Large intestine (tissue), 12 donors: ENCODE results near the gene ZNF207. TPM values are rescaled to one million over a fixed set of nuclear protein-coding genes. Genes with fewer than 3 reads are reported as not detected.

Experiments
- DNase-seq, 2 donors: peaks; one replicate each; pipeline versions ENCODE4 v3.0.0 to v3.0.0-alpha.2; 2013
- H3K27ac ChIP-seq: one replicate; pipeline ENCODE4 v1.5.1; 2013; ENCODE audit warnings: low read length
- H3K27me3 ChIP-seq: 2 replicates; pipeline ENCODE4 v1.6.1; 2013; ENCODE audit warnings: low read length; ENCODE audit not compliant: control insufficient read depth, insufficient read depth
- H3K36me3 ChIP-seq: 2 replicates; pipeline ENCODE4 v1.6.1; 2013; ENCODE audit warnings: low read length; ENCODE audit not compliant: control insufficient read depth, insufficient read depth
- H3K4me1 ChIP-seq: one replicate; pipeline ENCODE4 v1.6.1; 2013; ENCODE audit warnings: low read length; ENCODE audit not compliant: control insufficient read depth, insufficient read depth
- H3K4me3 ChIP-seq: one replicate; pipeline ENCODE4 v1.5.1; 2013; ENCODE audit warnings: low read length
- H3K9me3 ChIP-seq: one replicate; pipeline ENCODE4 v1.6.1; 2013; ENCODE audit warnings: mild to moderate bottlenecking, low read depth, low read length, moderate library complexity; ENCODE audit not compliant: control insufficient read depth
- WGBS: methylation state at CpG from one replicate; pipeline ENCODE4 v1.1.5; 2013; ENCODE audit warnings: low lambda C conversion rate; ENCODE audit not compliant: insufficient coverage; 5-methylcytosine and 5-hydroxymethylcytosine counted together
- long read RNA-seq, 11 donors: transcript quantifications; one replicate each; lab custom pipeline, GENCODE V29; 2026
- polyA plus RNA-seq: library from polyadenylated mRNA; unstranded; fragments of 120-200 nt; gene quantifications from one replicate; pipeline ENCODE4 v1.2.1, GENCODE V29; 2013

The ZNF207 gene
- polyA plus RNA-seq: 194 TPM
- long read RNA-seq, donor 1, full-length matches to known transcripts: 13 of 13 reads
- long read RNA-seq, donor 1, partial matches to known transcripts: 0 of 13 reads
- long read RNA-seq, donor 1, other reads (novel, unspliced or antisense): 0 of 13 reads
- long read RNA-seq, donor 2, full-length matches to known transcripts: 51 of 73 reads
- long read RNA-seq, donor 2, partial matches to known transcripts: 22 of 73 reads
- long read RNA-seq, donor 2, other reads (novel, unspliced or antisense): 0 of 73 reads
- long read RNA-seq, donor 3: 0 reads
- long read RNA-seq, donor 4, full-length matches to known transcripts: 3 of 8 reads
- long read RNA-seq, donor 4, partial matches to known transcripts: 5 of 8 reads
- long read RNA-seq, donor 4, other reads (novel, unspliced or antisense): 0 of 8 reads
- long read RNA-seq, donor 5, full-length matches to known transcripts: 25 of 25 reads
- long read RNA-seq, donor 5, partial matches to known transcripts: 0 of 25 reads
- long read RNA-seq, donor 5, other reads (novel, unspliced or antisense): 0 of 25 reads
- long read RNA-seq, donor 6, full-length matches to known transcripts: 39 of 81 reads
- long read RNA-seq, donor 6, partial matches to known transcripts: 42 of 81 reads
- long read RNA-seq, donor 6, other reads (novel, unspliced or antisense): 0 of 81 reads
- long read RNA-seq, donor 7, full-length matches to known transcripts: 16 of 36 reads
- long read RNA-seq, donor 7, partial matches to known transcripts: 20 of 36 reads
- long read RNA-seq, donor 7, other reads (novel, unspliced or antisense): 0 of 36 reads
- long read RNA-seq, donor 8, full-length matches to known transcripts: 52 of 125 reads
- long read RNA-seq, donor 8, partial matches to known transcripts: 73 of 125 reads
- long read RNA-seq, donor 8, other reads (novel, unspliced or antisense): 0 of 125 reads
- long read RNA-seq, donor 9, full-length matches to known transcripts: 24 of 53 reads
- long read RNA-seq, donor 9, partial matches to known transcripts: 29 of 53 reads
- long read RNA-seq, donor 9, other reads (novel, unspliced or antisense): 0 of 53 reads
- long read RNA-seq, donor 10, full-length matches to known transcripts: 49 of 105 reads
- long read RNA-seq, donor 10, partial matches to known transcripts: 56 of 105 reads
- long read RNA-seq, donor 10, other reads (novel, unspliced or antisense): 0 of 105 reads
- long read RNA-seq, donor 11, full-length matches to known transcripts: 31 of 44 reads
- long read RNA-seq, donor 11, partial matches to known transcripts: 13 of 44 reads
- long read RNA-seq, donor 11, other reads (novel, unspliced or antisense): 0 of 44 reads

DNA sequence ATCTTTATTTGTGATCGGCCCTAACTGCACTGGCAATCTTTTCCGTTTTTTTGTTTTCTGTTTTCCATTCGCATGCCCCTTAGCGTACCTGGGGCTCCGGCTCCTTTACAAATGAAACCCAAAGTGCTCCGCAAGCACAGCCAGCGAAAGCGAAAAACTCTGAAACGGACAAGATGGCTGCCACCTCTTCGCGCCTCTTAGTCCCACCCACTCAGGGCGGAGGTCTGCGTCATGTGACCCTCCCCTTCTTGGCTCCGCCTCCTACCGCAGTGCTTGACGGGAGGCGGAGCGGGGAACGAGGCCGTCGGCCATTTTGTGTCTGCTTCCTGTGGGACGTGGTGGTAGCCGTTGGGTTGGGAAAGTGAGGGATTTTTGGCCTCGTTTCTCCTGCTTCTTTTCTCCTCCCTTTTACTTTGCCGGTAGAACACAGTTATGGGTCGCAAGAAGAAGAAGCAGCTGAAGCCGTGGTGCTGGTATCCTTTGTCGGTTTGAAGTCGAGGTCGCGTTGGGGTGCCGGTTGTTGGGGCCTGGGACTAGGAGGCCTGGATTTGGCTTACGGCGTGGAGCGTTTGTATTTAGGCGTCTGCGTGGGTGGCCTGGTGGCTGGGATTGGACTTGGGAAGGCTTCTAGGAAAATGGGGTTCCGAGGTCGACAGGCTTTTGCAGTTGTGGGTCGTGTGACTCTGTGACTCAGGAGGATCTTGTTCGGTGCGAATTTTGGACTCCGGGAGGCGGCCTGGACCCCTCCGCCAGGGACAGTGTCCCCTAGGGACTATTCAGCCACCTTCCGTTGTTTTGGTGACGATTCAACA lies at the start of gene ZNF207:
ZNF207 (plus strand) TSS at position 304 of the 812 bp plus-strand sequence; CDS start at position 433, 129 bp downstream.
- 0% methylated on average over 6 of the region's 47 CpGs for WGBS
- Histone ChIP-seq H3K9me3 (peaks cover 3% of the 10 kb centered on the region), H3K4me3 (peak within 1 kb of the TSS; percentile 94), H3K36me3 (peaks cover 25% of the 10 kb centered on the region), H3K27ac (peak within 1 kb of the TSS; percentile 99), H3K4me1 (peaks cover 19% of the 10 kb centered on the region), H3K27me3 (no peaks in the 10 kb centered on the region)
- DNase-seq: peak; percentile 97 to 98

GRCh38 chr17:32302037-32302436 lies 47.9 kb upstream of the ZNF207 start:
- no CpG with 5 or more reads among the region's 4 CpGs for WGBS
- H3K27me3 ChIP-seq: no peaks in the 10 kb centered on the region

DNA sequence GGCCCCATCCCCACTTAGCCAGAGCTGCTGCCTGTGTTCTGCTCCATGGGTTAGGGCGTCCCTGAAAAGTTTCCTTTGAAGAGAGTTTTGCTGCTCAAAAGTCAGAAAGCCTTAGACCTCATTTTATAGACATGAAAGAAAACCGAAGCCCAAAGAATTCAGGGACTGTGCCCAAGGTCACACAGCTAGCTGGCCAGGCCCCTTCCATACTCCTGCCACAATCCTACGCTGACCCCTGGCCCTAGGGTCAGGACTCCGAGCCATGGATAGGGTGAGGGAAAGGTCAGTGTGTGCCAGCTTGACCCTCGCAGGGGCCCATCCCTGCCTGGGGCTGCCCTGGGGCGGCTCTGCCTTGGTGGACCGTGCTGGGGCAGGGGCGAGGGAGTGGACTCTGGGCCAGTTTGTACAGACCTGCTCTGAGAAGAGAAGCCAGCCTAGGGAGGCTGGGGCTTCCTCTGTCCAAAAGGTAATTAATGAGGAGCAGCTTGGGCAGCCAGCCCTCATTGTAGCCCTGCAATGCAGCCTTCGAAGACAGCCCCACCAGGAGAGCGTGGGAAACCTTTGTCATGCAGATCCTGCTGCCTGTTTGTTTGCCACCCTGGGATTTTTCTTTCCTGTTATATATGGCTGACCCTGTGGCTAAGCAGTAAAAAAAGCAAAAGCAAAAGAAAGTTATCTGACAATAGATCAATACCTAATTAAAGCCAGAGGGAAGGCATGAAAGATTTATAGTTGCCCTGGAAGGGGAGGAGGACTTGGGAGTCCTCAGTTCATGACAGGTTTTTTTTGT lies 46.9 kb upstream of the ZNF207 start:
- peaks cover 3% of the 10 kb centered on the region for H3K27me3 ChIP-seq
- WGBS: no CpG with 5 or more reads among the region's 10 CpGs
- DNase-seq: no peak

More at GRCh38 chr17:32302037-32302436, 47.9 kb upstream of the ZNF207 start:
- H3K36me3 ChIP-seq: no peaks in the 10 kb centered on the region
- no peak overlapping the region for H3K27ac ChIP-seq
- no peaks in the 10 kb centered on the region for H3K9me3 ChIP-seq
- no peaks in the 10 kb centered on the region for H3K4me1 ChIP-seq
- H3K4me3 ChIP-seq: no peak overlapping the region
- no peak for DNase-seq

DNA sequence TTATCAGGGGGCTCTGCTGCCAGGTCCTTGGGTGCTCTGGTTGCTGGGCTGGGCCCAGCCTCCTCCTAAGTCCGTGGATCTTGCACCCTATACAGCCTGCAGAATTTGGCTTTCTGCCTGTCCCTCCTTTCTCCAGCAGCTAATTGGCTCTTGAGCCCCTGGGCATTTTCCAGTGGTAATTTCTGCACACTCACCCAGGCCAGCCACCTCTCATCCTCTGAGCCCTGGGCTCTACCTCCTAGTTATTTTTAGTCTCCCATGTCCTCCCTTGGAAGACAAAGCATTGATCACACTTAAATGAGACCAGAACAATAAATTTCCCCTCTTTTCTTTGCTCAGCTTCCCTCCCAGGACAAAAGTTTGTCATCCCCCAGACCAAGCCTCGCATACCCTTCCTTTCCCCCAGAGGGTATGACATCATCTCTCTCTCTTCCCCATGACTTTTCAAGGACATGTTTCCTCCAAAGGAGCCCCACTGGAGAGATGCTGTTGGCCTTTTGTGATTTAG lies 46.1 kb upstream of the ZNF207 start:
- Histone ChIP-seq H3K36me3 (no peaks in the 10 kb centered on the region), H3K27me3 (peaks cover 5% of the 10 kb centered on the region), H3K27ac (no peak overlapping the region), H3K4me3 (no peak overlapping the region), H3K9me3 (no peaks in the 10 kb centered on the region), H3K4me1 (no peaks in the 10 kb centered on the region)
- DNase-seq: no peak
- WGBS: no CpG with 5 or more reads among the region's 2 CpGs

More for the DNA sequence above, 46.9 kb upstream of the ZNF207 start:
- H3K27ac ChIP-seq: no peak overlapping the region
- no peaks in the 10 kb centered on the region for H3K36me3 ChIP-seq
- H3K4me3 ChIP-seq: no peak overlapping the region
- H3K9me3 ChIP-seq: no peaks in the 10 kb centered on the region
- H3K4me1 ChIP-seq: no peaks in the 10 kb centered on the region

GRCh38 chr17:32305049-32305448 lies 44.9 kb upstream of the ZNF207 start:
- H3K27ac ChIP-seq: no peak overlapping the region
- H3K36me3 ChIP-seq: no peaks in the 10 kb centered on the region
- no peaks in the 10 kb centered on the region for H3K9me3 ChIP-seq
- 100% methylated on average over 1 of the region's 9 CpGs for WGBS
- peaks cover 5% of the 10 kb centered on the region for H3K27me3 ChIP-seq
- no peaks in the 10 kb centered on the region for H3K4me1 ChIP-seq
- H3K4me3 ChIP-seq: no peak overlapping the region
- DNase-seq: no peak

DNA sequence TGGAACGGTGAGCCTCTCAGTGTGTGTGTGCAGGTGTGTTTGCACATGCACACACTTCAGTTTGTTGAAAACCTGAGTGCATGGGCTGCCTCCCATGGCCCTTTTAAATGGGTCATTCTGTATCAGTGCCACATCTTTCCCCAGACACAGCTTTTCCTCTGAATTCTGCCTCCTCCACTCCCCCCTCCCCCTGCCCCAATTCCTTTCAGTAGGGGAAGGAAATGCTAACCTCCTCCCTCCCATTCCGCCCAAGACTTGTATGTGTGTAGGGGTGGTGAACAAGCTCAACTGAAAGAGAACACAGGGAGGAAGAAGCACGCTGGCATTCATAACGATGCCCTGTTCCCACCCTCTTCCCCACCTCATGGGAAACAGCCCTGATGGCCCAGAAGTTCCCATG lies 42.3 kb upstream of the ZNF207 start:
- H3K27ac ChIP-seq: no peak overlapping the region
- H3K36me3 ChIP-seq: no peaks in the 10 kb centered on the region
- WGBS: no CpG with 5 or more reads among the region's 4 CpGs
- H3K27me3 ChIP-seq: peaks cover 12% of the 10 kb centered on the region
- H3K4me3 ChIP-seq: no peak overlapping the region
- DNase-seq: no peak
- no peaks in the 10 kb centered on the region for H3K9me3 ChIP-seq
- H3K4me1 ChIP-seq: no peaks in the 10 kb centered on the region

DNA sequence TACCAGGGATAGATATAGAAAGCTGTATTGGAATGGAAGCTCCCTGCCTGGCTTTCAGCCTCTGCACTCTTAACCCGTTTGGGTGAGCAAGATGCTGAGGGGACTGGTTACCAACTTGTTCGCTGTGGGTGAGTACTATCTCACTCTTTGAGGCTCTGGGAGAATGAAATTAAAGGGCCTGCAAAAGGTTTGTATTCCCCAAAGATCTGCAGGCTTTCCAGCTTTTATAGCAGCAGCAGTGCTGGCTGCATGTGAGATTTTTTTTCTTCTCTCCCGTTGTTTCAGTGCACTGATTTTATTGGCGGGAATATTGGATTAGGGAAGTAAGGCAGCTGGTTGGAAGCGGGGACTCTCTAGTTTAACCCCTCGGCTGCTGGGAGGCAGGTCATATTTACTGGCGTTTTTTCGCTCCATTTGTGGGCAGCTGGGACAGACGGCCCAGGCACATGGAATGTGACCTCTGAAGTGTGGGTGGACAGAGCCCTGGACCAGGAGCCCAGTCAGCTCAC lies 38.9 kb upstream of the ZNF207 start:
- Histone ChIP-seq H3K4me1 (no peaks in the 10 kb centered on the region), H3K9me3 (no peaks in the 10 kb centered on the region), H3K36me3 (no peaks in the 10 kb centered on the region), H3K27me3 (peaks cover 12% of the 10 kb centered on the region), H3K27ac (no peak overlapping the region), H3K4me3 (no peak overlapping the region)
- 0% methylated on average over 1 of the region's 9 CpGs for WGBS
- DNase-seq: peak in 1 of 2 donors; percentile 16

GRCh38 chr17:32314636-32315035 lies 35.3 kb upstream of the ZNF207 start:
- H3K27ac ChIP-seq: no peak overlapping the region
- H3K27me3 ChIP-seq: peaks cover 7% of the 10 kb centered on the region
- WGBS: no CpG with 5 or more reads among the region's 9 CpGs
- no peaks in the 10 kb centered on the region for H3K4me1 ChIP-seq
- H3K9me3 ChIP-seq: no peaks in the 10 kb centered on the region
- DNase-seq: no peak
- no peaks in the 10 kb centered on the region for H3K36me3 ChIP-seq
- no peak overlapping the region for H3K4me3 ChIP-seq
